GM19193 (cell line): ENCODE data around the gene CREG1.

ENCODE experiments used
- POLR2A ChIP-seq: IDR thresholded peaks from 4 replicates; pipeline ENCODE4 v1.6.1; 2011; ENCODE audit not compliant: insufficient read depth, insufficient read length; ENCODE audit errors: extremely low read depth

CREG1 gene

DNA sequence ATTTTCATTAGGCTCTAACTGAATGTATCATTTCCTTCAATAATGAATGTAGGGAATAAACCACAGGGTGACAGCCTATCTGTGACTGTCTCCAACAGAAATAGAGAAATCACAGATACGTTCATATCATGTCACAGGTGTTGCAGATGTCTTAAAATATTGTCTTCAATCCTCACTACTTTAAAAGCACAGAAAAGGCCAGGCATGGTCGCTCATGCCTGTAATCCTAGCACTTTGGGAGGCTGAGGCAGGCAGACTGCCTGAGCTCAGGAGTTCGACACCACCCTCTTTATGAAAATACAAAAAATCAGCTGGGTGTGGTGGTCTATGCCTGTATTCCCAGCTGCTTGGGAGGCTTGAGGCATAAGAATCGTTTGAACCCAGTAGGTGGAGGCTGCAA lies 8.2 kb downstream of the CREG1 start:
- TF ChIP-seq POLR2A: no peak

DNA sequence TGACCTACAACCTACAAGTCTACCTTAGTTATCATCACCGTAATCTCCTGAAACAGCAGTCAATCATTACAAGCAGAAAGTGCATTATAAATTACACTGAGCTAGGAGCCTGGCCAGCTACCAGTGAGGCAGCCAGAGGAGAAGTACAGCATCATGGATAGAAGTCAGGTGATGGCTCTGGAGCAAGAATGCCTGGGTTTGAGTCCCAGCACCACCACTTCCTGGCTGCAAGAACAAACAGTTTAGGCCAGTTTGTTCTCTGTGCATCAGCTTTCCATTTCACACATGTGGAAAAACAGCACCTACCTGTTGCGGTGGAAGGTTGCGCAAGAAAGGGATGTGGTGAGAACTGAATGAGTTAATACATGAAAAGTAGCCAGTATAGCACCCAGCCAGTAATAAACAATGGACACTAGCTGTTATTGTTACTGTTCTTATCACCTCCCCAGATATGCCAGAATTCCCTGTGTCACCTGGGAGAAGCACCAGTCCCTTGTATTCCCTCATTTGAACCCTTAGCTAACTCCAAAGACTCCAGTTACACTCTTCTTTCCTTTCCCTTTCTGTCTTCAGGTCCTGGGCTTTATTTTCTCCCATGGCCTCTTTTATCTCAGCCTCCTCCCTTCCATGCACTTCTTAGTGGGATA lies 9.0 kb downstream of the CREG1 start:
- TF ChIP-seq POLR2A: no peak

DNA sequence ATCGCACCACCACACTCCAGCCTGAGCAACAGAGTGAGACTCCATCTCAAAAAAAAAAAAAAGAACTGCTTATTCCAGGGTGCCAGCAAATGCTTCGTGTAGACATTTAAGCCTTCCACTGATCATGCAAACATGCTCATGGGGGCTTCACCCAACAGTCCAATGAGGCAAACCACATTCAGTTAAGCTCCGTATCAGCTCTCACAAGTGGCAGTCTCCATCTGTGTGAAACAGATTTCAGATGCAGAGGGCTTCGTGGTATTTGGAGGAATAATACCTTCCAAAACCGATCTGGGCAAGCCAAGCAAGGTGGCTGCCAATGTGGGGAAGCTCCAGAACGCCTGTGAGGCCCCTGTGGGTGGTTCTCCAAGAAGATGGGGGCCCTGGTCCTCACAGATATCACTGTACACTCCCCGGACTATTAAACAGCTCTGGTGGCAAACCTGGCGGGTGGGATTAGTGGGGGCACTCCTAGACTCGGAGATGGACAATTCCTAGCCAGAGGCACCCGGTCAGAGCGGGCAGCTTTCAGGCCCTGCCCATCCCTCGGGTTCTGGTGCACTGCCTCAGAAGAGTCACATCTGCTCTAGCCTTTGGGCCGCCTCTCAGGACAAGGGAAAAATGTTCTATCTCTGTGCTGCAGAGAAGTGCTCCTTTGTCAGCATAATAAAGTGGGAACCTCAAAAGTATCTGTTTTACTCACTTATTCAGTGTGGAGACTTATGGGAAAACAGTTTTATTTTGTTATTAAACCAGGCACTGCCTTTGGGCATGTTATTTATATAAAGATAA lies 10.2 kb downstream of the CREG1 start:
- no peak for TF ChIP-seq POLR2A

DNA sequence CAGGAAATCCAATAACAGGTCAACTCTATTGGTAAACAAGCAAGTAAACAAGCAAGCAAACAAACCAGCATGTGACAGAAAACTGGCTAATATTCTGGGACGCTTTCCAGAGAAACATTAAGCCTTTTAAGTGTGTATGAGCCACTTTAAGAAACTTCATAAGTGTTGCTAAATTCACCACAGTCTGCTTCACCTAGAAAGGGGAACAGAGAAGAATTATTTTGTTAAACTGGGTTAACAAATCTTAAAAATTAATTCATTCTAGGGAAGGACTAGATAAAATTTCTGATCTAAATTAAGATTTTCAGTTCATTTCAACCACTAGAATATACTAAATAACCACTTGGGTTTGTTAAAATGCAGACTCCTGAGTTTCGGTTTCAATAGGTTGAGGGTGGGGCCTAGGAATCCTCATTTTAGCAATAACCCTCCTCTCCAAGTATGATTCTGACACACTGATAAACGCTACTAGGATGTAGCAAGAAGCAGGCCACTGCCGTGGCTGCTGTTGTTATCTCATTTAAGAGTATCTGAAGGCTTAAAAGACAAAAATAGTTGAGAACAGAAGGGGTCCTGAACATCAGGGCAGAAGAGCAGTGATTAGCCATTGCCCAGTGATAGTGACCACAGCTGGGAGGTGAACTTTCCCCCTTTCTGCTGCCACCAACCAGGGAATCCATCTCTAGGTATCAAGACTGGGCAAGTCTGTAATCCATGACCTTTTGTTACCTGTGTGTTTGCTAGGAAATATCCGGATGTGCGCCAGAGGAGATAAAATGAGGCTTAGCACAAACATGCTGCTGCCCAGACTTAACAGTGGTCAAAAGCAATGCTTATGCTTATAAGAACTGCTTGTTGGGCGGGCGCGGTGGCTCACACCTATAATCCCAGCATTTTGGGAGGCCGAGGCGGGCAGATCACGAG lies 11.2 kb downstream of the CREG1 start:
- TF ChIP-seq POLR2A: no peak

DNA sequence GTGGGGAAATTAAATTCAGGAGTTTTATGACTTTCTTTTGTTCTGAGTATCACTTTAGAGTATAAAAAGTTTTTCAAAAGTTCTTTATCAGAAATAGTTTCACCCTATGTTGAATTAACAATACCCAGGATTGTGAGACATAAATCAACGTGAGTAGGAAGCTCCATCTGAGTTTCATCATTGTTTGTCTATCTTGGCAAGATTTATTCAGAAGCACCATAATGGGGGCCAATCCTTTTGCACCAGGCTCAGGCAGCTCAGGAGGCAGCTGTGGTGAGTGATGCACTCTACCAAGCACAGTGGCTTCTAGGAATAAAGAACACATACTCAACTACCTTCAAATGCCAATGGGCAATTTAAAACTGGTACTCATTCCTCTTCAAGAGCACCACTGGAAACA lies 12.0 kb downstream of the CREG1 start:
- TF ChIP-seq POLR2A: no peak

DNA sequence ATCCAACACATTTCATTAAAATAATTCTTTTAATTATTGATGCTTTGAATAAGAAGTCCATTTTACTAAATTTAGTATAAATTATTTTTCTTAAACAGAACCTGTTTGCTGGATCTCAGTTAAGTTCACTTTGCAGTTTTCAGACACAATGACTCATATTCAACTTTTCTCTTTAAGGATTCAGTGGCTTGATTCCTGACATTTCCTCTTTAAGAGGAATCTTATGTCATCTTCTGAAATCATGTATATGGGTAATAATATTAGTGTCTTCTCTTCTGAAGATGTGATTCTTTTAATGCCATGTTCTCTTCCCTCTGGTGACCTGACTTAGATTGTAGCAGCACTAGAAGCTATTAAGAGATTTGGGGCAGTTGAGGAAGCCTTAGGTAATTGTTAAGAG lies 12.6 kb downstream of the CREG1 start:
- TF ChIP-seq POLR2A: no peak

DNA sequence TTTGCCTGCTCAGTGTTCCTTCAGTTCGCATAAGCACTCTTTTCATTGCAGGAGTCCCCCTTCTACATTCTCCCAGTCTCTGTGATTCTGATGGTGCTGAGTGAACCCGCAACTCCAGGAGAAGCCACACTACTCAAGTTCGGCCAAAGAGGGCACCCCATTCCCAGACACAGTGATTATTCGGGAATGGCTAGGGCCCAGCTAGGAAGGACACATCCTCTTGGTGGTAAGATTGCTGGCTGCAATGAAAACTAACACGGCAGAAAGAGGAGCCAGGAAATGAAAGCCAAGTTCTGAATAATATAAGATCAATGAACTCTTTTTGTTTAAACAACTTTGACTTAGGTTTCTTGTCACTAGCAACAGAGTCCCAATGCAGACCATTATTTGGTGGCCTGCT lies 14.9 kb downstream of the CREG1 start:
- no peak for TF ChIP-seq POLR2A

DNA sequence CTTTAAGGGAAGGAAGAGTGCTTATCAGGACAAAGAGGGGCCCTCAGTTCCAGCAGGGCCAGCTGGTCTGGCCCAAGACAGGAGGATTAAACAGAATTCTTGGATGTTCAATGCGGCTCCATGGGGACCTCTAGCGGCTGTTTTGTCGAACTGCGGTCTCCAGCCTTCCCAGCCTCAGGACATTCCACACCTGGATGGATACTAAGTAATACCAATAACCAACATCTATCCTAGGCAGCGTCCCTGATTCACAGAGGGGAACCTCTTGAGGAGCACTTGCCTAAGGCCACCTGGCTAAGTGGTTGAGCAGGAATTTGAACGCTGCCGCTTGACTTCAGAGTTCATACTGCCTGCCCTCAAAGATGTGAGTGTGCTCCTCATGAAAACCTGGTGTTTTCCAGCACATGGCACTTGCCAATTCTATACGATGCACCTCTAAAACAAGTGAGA lies 19.7 kb downstream of the CREG1 start:
- no peak for TF ChIP-seq POLR2A

DNA sequence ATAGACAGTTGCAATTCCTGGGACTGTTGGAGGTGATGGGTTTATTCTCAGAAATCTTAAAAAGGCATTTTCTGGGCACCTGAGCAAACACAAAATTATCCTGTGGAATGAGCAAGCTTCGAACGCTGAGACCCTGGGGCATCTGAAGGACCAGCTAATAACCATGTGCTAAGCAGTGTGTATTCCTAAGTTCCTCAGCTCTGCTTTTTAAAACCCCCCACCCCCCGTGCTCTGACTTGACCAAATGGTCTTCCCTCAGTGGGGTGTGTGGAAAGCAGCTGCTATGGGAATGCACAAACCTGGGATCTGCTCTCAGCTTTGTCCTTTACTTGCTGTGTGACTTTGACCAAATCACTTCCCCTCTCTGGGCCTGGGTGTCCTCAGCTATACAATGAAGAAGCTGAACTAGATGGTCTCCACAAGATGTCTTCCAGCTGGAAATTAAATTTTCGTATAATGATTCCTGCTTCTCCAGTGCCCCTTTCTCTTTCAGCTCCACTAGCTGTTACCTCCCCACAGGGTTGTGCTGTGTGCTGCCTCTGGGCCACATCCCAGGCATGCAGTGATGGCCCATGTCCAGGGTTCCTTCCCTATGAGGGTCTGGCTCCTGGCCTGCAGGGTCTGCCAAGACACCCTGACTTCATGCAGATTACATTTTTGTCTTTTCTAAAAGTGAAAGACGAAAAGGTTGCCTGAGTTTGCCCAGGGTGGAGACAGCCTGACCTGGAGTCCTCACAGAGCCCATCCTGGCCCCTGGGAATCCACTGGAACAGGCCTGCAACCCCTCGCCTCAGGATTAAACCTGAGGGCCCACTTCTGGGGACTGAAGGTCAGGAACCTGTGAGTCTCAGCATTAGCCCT lies 20.4 kb downstream of the CREG1 start:
- TF ChIP-seq POLR2A: no peak

DNA sequence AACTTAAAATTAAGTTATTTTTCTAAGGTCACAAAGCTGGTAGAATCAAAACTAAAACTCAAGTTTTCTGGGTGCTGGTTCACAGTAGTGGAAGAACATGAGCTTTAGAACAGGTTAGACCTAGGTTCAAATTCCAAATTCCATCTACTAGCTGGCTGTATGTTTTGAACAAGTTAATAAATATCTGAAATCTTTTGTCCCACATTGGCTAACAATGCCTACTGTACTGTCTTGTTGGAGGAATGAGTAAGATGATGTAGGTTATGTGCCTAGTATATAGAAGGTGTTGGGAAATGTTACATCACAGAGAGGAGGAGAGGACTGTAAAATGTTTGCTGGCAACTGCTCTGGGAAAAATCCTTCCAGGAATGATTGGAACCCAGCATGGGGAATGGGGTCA lies 21.2 kb downstream of the CREG1 start:
- TF ChIP-seq POLR2A: no peak

DNA sequence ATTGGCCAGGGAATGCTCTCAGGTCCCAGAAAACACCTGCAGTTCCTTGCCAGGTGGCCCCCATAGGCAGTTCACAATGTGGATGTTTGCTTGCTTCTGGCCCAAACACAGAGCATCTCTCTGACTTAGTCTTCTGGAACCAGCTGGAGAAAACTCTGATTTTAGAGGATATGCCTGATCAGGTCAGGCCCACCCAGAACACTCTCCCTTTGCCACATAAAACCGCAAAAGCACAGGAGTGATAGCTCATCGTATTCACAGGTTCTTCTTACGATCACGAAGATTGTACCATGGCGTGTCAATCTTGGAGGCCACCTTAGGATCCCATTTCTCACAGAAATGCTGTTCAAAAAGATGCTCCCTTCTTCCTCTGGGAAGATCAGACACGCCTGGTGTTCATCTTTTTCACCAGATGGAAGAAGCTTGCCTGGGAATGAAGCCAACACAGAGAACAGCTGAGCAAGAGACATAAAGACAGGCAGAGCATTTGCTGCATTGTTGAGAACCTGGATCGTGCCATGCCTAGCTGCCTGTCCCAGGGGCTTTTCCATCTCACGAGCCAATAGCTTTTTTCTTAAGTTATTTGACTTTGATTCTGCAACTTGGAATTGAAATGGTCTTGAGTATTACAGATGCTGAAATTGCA lies 23.6 kb downstream of the CREG1 start:
- TF ChIP-seq POLR2A: no peak

DNA sequence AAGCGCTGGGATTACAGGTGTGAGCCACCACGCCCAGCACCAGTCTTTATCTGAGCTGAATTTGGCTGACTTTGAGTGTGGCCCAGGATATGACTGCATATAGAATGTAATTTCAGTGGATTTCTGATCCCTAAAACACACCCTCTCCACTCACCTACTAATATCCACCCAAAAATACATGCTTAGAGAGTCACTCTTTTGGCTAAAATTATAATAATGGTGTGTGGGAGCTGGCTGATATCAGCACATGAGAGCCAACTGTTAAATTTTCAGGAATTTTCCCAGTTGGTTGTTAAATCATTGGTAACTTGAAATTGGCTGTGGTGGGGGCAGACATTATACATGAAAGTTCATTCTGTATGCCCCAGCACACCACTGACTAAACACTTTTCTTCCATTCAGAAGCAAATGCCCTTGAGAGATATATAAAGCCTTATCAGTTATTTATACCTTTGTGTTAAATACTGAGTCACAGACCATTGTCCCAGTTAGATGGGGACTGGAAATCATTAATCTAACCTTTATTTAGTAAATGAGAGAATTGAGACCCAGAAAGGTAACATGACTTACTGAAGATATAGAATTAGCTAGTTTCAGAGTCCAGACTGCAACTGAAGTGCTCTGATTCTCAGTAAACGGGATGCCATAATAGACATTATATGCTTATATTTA lies 25.4 kb downstream of the CREG1 start:
- no peak for TF ChIP-seq POLR2A

DNA sequence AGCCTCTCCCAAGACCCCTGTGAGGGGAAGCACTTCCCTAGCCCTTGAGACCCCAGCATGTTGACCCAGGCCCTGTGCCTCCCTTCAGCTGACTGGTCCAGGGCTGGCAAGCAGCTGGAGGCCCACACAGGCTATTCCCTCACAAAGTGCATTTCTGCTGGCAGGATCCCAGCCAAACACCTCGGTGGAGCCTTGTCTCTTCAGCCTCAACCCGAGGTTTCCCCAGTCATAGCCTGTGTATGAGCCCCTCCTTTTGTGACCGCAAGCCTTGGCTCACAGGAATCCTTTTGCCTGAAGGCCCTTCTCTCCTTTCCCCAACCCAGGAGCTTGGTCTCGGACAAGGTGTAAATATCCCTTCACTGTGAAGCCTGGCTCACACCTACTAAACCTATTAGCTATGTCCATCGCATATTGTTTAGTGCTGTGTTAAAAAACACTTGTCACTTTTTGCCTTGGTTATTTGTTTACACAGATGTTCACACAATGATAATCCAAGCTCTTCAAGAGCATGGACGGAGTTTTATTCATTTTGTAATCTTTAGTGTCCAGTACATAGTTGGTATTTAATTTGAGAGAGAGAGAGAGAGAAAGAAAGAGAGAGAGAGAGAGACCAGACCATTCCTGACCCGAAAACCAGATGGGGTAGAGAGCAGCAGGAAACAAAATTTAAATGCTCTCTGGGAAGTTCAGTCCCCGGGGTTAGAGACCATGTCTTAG lies 26.7 kb downstream of the CREG1 start:
- TF ChIP-seq POLR2A: no peak
